GM19238 (cell line): Measurements from ENCODE around the gene TOP3B.
"Not testable (repeated sequence)": the region's sequence is repeated elsewhere in the genome, so short reads cannot be mapped to it uniquely, and the experiment has no call there.

ENCODE experiments used
- DNase-seq: peaks from one replicate; pipeline ENCODE4 v3.0.0; 2011; ENCODE audit warnings: low spot score; ENCODE audit not compliant: insufficient read length

TOP3B gene

GRCh38 chr22:21927174-21927823 lies 55.3 kb downstream of the TOP3B start:
- no peak for DNase-seq

GRCh38 chr22:21926728-21927127 lies 55.9 kb downstream of the TOP3B start:
- no peak for DNase-seq

GRCh38 chr22:21923163-21923561 lies 59.4 kb downstream of the TOP3B start:
- no peak for DNase-seq

- no peak for DNase-seq
Measured at GRCh38 chr22:21922370-21923162, 60.0 kb downstream of the TOP3B start.

- DNase-seq = no peak
Measured at GRCh38 chr22:21921729-21922128, 60.9 kb downstream of the TOP3B start.

- no peak for DNase-seq
Measured at GRCh38 chr22:21921184-21921721, 61.3 kb downstream of the TOP3B start.

GRCh38 chr22:21920341-21921183 lies 62.0 kb downstream of the TOP3B start:
- DNase-seq = no peak

GRCh38 chr22:21919526-21920307 lies 62.9 kb downstream of the TOP3B start:
- DNase-seq = no peak

GRCh38 chr22:21918466-21919185 lies 64.0 kb downstream of the TOP3B start:
- no peak for DNase-seq

GRCh38 chr22:21917959-21918261 lies 64.7 kb downstream of the TOP3B start:
- no peak for DNase-seq

GRCh38 chr22:21917181-21917958 lies 65.2 kb downstream of the TOP3B start:
- DNase-seq = no peak

GRCh38 chr22:21916309-21916918 lies 66.2 kb downstream of the TOP3B start:
- DNase-seq = no peak

- DNase-seq = no peak
Measured at GRCh38 chr22:21915624-21916308, 66.8 kb downstream of the TOP3B start.

- not testable (repeated sequence) for DNase-seq
Measured at GRCh38 chr22:21914033-21914642, 68.4 kb downstream of the TOP3B start.

- DNase-seq = not testable (repeated sequence)
Measured at GRCh38 chr22:21910367-21910766, 72.2 kb downstream of the TOP3B start.

- DNase-seq = no peak
Measured at GRCh38 chr22:21909871-21910270, 72.7 kb downstream of the TOP3B start.

GRCh38 chr22:21907638-21908522 lies 74.7 kb downstream of the TOP3B start:
- DNase-seq = no peak
